ENCODE measurements around the gene ZNRF2.
A peak's percentile ranks its signal among the peaks of the same experiment; 100 is the strongest.

The ZNRF2 gene

DNA sequence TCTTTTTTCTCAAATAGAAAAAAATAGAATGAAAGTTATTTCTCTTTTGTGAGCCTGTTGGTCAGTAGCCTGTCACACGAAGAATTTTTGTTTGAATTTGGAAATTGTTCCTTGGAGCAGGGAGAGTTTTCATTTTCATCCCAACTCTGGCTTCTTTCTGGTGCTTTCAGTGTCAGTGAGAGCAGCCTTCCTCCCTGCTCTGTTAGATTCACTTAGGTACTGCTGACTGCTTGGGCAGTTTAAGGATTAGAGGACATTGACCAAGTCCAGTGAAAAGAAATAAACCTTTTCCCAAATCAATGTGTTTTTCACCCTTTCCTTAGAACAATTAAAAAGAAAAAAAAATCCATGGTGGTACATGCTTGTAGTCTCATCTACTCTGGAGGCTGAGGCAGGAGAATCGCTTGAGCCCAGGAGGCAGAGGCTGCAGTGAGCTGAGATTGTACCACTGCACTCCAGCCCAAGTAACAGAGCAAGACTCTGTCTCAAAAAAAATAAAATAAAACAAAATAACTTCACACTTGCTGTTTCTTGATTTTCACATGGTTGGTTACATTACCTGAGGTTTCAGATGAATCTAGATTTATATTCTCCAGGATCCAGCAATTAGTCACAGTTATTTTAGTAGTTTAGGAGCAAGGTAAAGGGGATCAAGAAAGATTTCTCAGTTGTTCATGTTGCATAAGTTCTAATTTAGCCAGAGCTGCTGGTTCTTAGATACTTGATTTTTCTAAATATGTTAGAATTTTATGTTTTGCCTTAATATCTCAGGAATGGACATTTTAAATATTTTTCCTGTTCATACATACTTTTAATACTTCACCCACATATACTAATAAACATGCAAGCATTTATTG is 63.1 kb downstream of the ZNRF2 start:
- TF ChIP-seq, protein P1, sequence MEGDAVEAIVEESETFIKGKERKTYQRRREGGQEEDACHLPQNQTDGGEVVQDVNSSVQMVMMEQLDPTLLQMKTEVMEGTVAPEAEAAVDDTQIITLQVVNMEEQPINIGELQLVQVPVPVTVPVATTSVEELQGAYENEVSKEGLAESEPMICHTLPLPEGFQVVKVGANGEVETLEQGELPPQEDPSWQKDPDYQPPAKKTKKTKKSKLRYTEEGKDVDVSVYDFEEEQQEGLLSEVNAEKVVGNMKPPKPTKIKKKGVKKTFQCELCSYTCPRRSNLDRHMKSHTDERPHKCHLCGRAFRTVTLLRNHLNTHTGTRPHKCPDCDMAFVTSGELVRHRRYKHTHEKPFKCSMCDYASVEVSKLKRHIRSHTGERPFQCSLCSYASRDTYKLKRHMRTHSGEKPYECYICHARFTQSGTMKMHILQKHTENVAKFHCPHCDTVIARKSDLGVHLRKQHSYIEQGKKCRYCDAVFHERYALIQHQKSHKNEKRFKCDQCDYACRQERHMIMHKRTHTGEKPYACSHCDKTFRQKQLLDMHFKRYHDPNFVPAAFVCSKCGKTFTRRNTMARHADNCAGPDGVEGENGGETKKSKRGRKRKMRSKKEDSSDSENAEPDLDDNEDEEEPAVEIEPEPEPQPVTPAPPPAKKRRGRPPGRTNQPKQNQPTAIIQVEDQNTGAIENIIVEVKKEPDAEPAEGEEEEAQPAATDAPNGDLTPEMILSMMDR (IDR thresholded peaks at IDR 0.05; ENCODE audit: insufficient read depth, low read depth, low read length, missing control alignments): no peak
- H3K4me3 ChIP-seq (ENCODE audit: low read depth, low read length): peak overlapping the region; percentile 14; the same call in 1 of the 2 replicates
- DNase-seq (ENCODE audit: low read depth): no peak

DNA sequence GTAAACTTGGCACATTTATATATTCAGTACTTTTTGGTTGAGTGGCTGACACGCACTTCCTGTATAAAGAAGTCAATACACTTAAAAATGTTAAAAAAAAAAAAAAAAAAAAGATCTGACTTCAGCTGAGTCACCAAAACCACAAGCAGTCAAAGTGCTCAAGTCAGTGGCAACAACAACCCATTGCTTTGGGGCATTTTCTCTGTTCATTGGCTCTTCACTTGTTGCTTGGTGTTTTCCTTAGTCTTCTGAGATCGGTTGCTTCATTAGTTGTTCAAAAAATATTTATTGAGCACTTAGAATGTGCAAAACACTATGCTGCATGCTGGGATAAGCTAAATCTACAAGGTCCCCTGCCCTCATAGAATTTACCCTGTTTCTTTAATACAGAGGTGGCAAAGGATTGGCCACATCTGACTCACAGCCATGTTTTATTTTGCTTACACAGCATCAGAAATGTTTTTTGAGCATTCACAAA is 63.7 kb downstream of the ZNRF2 start:
- peak; percentile 89 for DNase-seq (ENCODE audit: low read depth)
- TF ChIP-seq, protein P1 (IDR thresholded peaks at IDR 0.05; ENCODE audit: insufficient read depth, low read depth, low read length, missing control alignments): no peak
- H3K4me3 ChIP-seq (ENCODE audit: low read depth, low read length): peak overlapping the region; percentile 38

DNA sequence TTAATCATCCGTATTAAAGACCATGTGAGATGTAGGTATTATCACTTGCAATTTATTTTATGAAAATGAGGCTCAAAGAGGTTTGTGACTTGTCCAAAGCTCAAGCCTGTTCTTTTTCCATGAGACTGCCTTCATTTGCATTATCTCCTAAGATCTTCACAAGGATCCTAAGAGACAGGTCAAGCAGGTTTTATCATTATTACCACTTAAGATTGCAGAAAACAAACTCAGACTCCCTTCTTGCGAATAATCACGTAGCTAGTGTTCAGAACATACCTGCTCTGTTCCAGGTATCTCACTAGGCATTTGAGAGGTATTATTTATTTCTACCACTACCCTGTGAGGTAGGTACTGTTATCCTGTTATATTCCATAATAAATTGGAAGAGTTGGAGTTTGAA is 64.8 kb downstream of the ZNRF2 start:
- no peak overlapping the region for H3K4me3 ChIP-seq (ENCODE audit: low read depth, low read length)
- TF ChIP-seq, protein P1 (IDR thresholded peaks at IDR 0.05; ENCODE audit: insufficient read depth, low read depth, low read length, missing control alignments): no peak
- DNase-seq (ENCODE audit: low read depth): no peak

DNA sequence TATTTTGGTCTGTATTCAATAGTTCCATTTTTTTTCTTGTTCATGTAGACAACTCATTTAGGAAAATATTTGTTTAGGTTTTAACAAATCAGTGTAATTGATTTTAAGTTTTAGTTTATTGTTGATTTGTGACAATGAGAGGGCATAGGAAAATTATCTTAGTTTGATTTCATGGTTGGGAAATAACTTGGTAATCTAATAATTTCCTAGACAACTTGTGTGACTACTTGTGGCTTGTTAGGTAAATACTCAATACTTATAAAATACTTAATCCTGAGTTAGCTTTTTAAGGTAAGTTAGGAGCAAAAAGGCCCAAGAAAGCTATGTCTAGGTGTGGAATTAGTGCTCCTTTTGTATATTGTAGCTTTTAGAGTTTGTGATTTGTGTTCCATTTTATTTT is 65.4 kb downstream of the ZNRF2 start:
- no peak overlapping the region for H3K4me3 ChIP-seq (ENCODE audit: low read depth, low read length)
- DNase-seq (ENCODE audit: low read depth): no peak
- TF ChIP-seq, protein P1 (IDR thresholded peaks at IDR 0.05; ENCODE audit: insufficient read depth, low read depth, low read length, missing control alignments): no peak

DNA sequence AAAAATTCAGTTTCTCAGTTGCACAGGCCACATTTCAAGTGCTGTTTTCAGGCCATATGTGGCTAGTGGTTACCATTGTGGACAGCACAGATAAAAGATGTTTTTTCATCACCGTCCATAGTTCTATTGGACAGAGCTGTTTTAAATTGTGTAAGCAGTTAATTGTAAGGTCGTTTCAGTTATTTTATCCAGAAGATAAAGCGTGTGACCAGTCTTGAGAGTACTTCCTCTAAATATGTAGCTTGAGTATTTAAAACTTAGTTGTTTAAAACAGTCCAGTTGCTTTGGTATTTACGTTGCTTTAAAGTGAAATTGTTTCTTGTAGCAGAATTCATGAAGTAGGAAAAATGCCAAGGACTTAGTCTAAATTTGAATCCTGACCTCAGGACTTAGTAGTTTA is 66.9 kb downstream of the ZNRF2 start:
- TF ChIP-seq, protein P1 (IDR thresholded peaks at IDR 0.05; ENCODE audit: insufficient read depth, low read depth, low read length, missing control alignments): no peak
- DNase-seq (ENCODE audit: low read depth): no peak
- no peak overlapping the region for H3K4me3 ChIP-seq (ENCODE audit: low read depth, low read length)

DNA sequence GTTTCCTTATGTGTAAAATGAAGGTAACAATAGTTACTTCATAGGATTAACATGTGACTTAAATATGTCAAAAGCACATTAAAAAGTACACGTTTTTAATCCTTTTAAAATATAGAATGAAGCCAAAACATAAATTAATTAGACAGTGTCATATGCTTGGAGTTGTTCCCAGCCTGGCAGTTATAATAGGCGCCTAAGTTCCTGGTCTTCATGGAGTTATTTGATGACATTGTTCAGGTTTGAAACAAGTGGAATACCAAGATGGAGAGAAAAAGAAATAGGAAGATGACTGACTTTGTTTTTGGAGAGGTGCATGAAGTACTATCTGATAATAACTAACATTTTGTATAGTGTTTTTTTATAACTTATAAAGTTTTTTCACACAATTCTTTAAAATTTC is 67.3 kb downstream of the ZNRF2 start:
- TF ChIP-seq, protein P1 (IDR thresholded peaks at IDR 0.05; ENCODE audit: insufficient read depth, low read depth, low read length, missing control alignments): no peak
- no peak overlapping the region for H3K4me3 ChIP-seq (ENCODE audit: low read depth, low read length)
- DNase-seq (ENCODE audit: low read depth): no peak

All from GM12865 (cell line).